Neural cell (in vitro differentiated cells): ENCODE data around the gene CD300C. TPM values are rescaled to one million over a fixed set of nuclear protein-coding genes. Genes with fewer than 3 reads are reported as not detected.
"Not testable (repeated sequence)": the region's sequence is repeated elsewhere in the genome, so short reads cannot be mapped to it uniquely, and the experiment has no call there.

ENCODE experiments used
- H2AFZ ChIP-seq: fragments of 200-600, 300-800 bp; sonication (generic), shearing (Covaris generic); 2 replicates; pipeline ENCODE4 v1.6.0; 2014; ENCODE audit warnings: low read depth, mild to moderate bottlenecking, antibody characterized with exemption, low read length, moderate library complexity
- H3F3A ChIP-seq: fragments of 200-600 bp; shearing (Covaris generic); 2 replicates; pipeline ENCODE4 v1.6.1; 2016; ENCODE audit warnings: mild to moderate bottlenecking, moderate library complexity, mixed read lengths, antibody characterized with exemption, low read length; ENCODE audit not compliant: insufficient read depth, poor library complexity, severe bottlenecking
- H3K27ac ChIP-seq: fragments of 200-600, 300-800 bp; sonication (generic), shearing (Covaris generic); 2 replicates; pipeline ENCODE4 v1.5.1; 2014; ENCODE audit warnings: mild to moderate bottlenecking, low read length, moderate library complexity
- H3K27me3 ChIP-seq: fragments of 300-800, 200-600 bp; sonication (generic), shearing (Covaris generic); 2 replicates; pipeline ENCODE4 v1.6.0; 2014; ENCODE audit warnings: mild to moderate bottlenecking, low read depth, low read length, moderate library complexity; ENCODE audit not compliant: insufficient read depth
- H3K36me3 ChIP-seq: fragments of 300-800, 200-600 bp; sonication (generic), shearing (Covaris generic); 2 replicates; pipeline ENCODE4 v1.5.1; 2014; ENCODE audit warnings: mild to moderate bottlenecking, antibody characterized with exemption, low read length, moderate library complexity; ENCODE audit not compliant: insufficient read depth
- H3K4me2 ChIP-seq: fragments of 300-800, 200-600 bp; sonication (generic), shearing (Covaris generic); 2 replicates; pipeline ENCODE4 v1.6.0; 2014; ENCODE audit warnings: mild to moderate bottlenecking, low read length
- H3K4me3 ChIP-seq: fragments of 300-800, 200-600 bp; sonication (generic), shearing (Covaris generic); 2 replicates; pipeline ENCODE4 v1.5.1; 2014; ENCODE audit warnings: mild to moderate bottlenecking, low read length, moderate library complexity
- H3K79me2 ChIP-seq: fragments of 200-600 bp; shearing (Covaris generic); replicated peaks from 2 replicates; pipeline ENCODE4 v1.6.0; 2014; ENCODE audit warnings: mild to moderate bottlenecking, low read length, moderate library complexity; ENCODE audit not compliant: insufficient read depth
- H3K9ac ChIP-seq: fragments of 300-800, 200-600 bp; sonication (generic), shearing (Covaris generic); 2 replicates; pipeline ENCODE4 v1.6.1; 2016; ENCODE audit warnings: mild to moderate bottlenecking, low read length, mixed read lengths
- H3K9me2 ChIP-seq: fragments of 200-600 bp; shearing (Covaris generic); 2 replicates; pipeline ENCODE4 v1.6.1; 2016; ENCODE audit warnings: mild to moderate bottlenecking, low read length, mixed read lengths; ENCODE audit not compliant: insufficient read depth
- H3K9me3 ChIP-seq: fragments of 200-600, 300-800 bp; sonication (generic), shearing (Covaris generic); 2 replicates; pipeline ENCODE4 v1.6.1; 2016; ENCODE audit warnings: mild to moderate bottlenecking, mixed run types, low read length, moderate library complexity, mixed read lengths
- H4K20me1 ChIP-seq: fragments of 200-600 bp; shearing (Covaris generic); 2 replicates; pipeline ENCODE4 v1.6.1; 2016; ENCODE audit warnings: mild to moderate bottlenecking, mixed run types; ENCODE audit not compliant: insufficient read depth
- EP300 ChIP-seq: fragments of 450-650 bp; conservative IDR thresholded peaks from 2 replicates; pipeline ENCODE4 v1.6.1; 2014; ENCODE audit warnings: antibody characterized with exemption, mild to moderate bottlenecking, moderate library complexity; ENCODE audit not compliant: poor library complexity, severe bottlenecking
- MXI1 ChIP-seq: fragments of 450-650 bp; conservative IDR thresholded peaks from 2 replicates; pipeline ENCODE4 v1.6.1; 2014; ENCODE audit warnings: antibody characterized with exemption, mild to moderate bottlenecking; ENCODE audit not compliant: poor library complexity, severe bottlenecking
- POLR2AphosphoS5 ChIP-seq: IDR thresholded peaks from 2 replicates; pipeline ENCODE4 v1.6.1; 2012
- RAD21 ChIP-seq: fragments of 450-650 bp; conservative IDR thresholded peaks from 2 replicates; pipeline ENCODE4 v1.6.1; 2014; ENCODE audit warnings: antibody characterized with exemption, mild to moderate bottlenecking, moderate library complexity
- SMC3 ChIP-seq: fragments of 450-650 bp; conservative IDR thresholded peaks from 2 replicates; pipeline ENCODE4 v1.6.1; 2014; ENCODE audit warnings: antibody characterized with exemption, mild to moderate bottlenecking, moderate library complexity; ENCODE audit not compliant: poor library complexity
- TAF1 ChIP-seq: IDR thresholded peaks from 2 replicates; pipeline ENCODE4 v1.6.1; 2012; ENCODE audit warnings: low read depth
- polyA plus RNA-seq: library from polyadenylated mRNA; depleted of rRNA; stranded (reverse); fragments of >200 nt; gene quantifications from 2 replicates; pipeline ENCODE4 v1.2.3, GENCODE V29; 2014
- TF ChIP-seq, protein P1 (sequence below): fragments of 450-650 bp; IDR thresholded peaks from 2 replicates; pipeline ENCODE4 v1.5.1; 2014; ENCODE audit warnings: antibody characterized with exemption, mild to moderate bottlenecking, moderate library complexity; ENCODE audit not compliant: poor library complexity, severe bottlenecking
- TF ChIP-seq, protein P2 (sequence below): IDR thresholded peaks from 2 replicates; pipeline ENCODE4 v1.6.1; 2012; ENCODE audit warnings: borderline replicate concordance

Gene CD300C
- polyA plus RNA-seq, 1 donor from 2014 or later: not detected

DNA sequence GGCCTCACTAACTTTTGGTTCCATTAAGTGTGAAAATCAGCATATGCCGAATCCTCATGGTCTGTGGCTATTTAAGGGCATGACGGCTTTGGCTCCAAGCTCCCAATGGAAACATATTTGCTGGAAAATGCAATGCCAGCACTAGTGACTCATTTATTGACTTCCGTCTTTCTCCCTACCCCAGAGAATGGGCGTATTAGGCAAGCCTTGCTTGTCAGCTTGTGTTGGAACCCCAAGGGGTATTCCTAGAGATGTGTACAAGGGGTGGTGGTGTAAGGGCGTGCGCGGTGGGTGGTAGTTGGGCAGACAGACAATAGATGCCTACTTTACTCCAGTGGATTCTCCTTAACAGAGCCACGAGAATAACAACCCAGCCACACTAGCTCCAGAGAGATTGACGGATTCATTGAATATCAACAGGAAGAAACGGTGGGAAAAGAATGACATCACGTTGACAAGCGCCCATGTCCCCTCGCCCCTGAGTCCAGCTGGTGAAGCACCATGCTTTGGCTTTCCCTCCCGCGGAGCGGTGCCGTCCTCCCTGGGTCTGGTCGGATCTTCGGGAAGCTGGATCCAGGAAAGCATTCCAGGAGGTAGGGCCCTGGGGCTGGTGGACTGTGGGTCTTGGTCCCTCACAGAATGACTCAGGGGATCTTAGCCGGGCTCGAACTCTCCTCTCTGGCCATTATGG, 25.0 kb downstream of the CD300C start:
- Histone ChIP-seq H2AFZ (no peak overlapping the region), H3K4me2 (no peak overlapping the region), H3K9me3 (no peaks in the 10 kb centered on the region), H3K4me3 (no peak overlapping the region), H3K36me3 (no peaks in the 10 kb centered on the region), H4K20me1 (no peaks in the 10 kb centered on the region), H3K27me3 (no peaks in the 10 kb centered on the region), H3K9me2 (no peaks in the 10 kb centered on the region), H3K79me2 (no peaks in the 10 kb centered on the region), H3K27ac (no peak overlapping the region), H3K9ac (no peak overlapping the region), H3F3A (no peaks in the 10 kb centered on the region)
- TF ChIP-seq RAD21 (no peak), MXI1 (no peak), EP300 (no peak)
- TF ChIP-seq, protein P1, sequence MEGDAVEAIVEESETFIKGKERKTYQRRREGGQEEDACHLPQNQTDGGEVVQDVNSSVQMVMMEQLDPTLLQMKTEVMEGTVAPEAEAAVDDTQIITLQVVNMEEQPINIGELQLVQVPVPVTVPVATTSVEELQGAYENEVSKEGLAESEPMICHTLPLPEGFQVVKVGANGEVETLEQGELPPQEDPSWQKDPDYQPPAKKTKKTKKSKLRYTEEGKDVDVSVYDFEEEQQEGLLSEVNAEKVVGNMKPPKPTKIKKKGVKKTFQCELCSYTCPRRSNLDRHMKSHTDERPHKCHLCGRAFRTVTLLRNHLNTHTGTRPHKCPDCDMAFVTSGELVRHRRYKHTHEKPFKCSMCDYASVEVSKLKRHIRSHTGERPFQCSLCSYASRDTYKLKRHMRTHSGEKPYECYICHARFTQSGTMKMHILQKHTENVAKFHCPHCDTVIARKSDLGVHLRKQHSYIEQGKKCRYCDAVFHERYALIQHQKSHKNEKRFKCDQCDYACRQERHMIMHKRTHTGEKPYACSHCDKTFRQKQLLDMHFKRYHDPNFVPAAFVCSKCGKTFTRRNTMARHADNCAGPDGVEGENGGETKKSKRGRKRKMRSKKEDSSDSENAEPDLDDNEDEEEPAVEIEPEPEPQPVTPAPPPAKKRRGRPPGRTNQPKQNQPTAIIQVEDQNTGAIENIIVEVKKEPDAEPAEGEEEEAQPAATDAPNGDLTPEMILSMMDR: no peak

DNA sequence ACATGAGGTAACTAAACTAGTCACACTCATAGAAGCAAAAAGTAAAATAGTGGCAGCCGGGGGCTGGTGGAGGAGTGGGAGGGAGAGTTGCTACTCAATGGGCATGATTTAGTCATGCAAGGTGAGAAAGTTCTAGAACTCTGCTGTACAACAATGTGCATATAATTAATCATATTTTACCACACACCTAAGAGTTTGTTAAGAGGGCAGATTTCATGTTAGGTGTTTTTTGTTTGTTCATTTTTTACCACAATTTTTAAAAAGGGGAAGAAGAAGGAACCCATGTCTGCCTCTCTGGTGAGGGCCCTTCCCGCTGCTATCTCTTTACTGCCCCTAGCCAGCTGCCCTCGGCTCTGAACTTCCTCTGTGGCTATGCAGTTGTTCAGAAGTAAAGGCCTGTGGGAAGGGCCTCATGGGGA, 25.9 kb downstream of the CD300C start:
- no peaks in the 10 kb centered on the region for H3K9me2 ChIP-seq
- no peak overlapping the region for H2AFZ ChIP-seq
- TF ChIP-seq POLR2AphosphoS5: no peak
- TF ChIP-seq TAF1: no peak
- TF ChIP-seq SMC3: no peak
- TF ChIP-seq, protein P2, sequence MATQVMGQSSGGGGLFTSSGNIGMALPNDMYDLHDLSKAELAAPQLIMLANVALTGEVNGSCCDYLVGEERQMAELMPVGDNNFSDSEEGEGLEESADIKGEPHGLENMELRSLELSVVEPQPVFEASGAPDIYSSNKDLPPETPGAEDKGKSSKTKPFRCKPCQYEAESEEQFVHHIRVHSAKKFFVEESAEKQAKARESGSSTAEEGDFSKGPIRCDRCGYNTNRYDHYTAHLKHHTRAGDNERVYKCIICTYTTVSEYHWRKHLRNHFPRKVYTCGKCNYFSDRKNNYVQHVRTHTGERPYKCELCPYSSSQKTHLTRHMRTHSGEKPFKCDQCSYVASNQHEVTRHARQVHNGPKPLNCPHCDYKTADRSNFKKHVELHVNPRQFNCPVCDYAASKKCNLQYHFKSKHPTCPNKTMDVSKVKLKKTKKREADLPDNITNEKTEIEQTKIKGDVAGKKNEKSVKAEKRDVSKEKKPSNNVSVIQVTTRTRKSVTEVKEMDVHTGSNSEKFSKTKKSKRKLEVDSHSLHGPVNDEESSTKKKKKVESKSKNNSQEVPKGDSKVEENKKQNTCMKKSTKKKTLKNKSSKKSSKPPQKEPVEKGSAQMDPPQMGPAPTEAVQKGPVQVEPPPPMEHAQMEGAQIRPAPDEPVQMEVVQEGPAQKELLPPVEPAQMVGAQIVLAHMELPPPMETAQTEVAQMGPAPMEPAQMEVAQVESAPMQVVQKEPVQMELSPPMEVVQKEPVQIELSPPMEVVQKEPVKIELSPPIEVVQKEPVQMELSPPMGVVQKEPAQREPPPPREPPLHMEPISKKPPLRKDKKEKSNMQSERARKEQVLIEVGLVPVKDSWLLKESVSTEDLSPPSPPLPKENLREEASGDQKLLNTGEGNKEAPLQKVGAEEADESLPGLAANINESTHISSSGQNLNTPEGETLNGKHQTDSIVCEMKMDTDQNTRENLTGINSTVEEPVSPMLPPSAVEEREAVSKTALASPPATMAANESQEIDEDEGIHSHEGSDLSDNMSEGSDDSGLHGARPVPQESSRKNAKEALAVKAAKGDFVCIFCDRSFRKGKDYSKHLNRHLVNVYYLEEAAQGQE: no peak
- H3F3A ChIP-seq: no peaks in the 10 kb centered on the region
- H3K9ac ChIP-seq: no peak overlapping the region
- no peak overlapping the region for H3K4me3 ChIP-seq
- no peaks in the 10 kb centered on the region for H3K9me3 ChIP-seq
- H3K4me2 ChIP-seq: no peak overlapping the region
- no peaks in the 10 kb centered on the region for H4K20me1 ChIP-seq
- no peaks in the 10 kb centered on the region for H3K36me3 ChIP-seq
- H3K79me2 ChIP-seq: no peaks in the 10 kb centered on the region
- H3K27ac ChIP-seq: no peak overlapping the region
- no peaks in the 10 kb centered on the region for H3K27me3 ChIP-seq

DNA sequence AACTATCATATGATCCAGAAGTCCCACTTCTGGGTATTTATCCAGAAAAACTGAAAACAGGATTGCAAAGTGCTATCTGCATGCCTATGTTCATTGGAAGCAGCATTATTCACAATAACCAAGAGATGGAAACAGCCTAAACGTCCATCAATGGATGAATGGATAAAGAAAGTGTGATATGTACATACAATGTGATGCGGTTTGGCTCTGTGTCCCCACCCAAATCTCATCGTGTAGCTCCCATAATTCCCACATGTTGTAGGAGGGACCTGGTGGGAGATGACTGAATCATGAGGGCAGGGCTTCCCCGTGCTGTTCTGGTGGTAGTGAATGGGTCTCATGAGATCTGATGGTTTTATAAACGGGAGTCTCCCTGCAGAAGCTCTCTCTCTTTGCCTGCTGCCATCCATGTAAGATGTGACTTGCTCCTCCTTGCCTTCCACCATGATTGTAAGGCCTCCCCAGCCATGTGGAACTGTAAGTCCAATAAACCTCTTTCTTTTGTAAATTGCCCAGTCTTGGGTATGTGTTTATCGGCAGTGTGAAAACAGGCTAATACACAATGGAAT, 27.4 kb downstream of the CD300C start:
- H4K20me1 ChIP-seq, H2AFZ ChIP-seq, H3K27me3 ChIP-seq, H3K9me3 ChIP-seq, H3K36me3 ChIP-seq, H3K9ac ChIP-seq, H3F3A ChIP-seq, H3K4me3 ChIP-seq, H3K79me2 ChIP-seq, H3K9me2 ChIP-seq, H3K4me2 ChIP-seq, H3K27ac ChIP-seq: not testable (repeated sequence)
